ENCODE results near the gene PHLDB2.

The PHLDB2 gene

DNA sequence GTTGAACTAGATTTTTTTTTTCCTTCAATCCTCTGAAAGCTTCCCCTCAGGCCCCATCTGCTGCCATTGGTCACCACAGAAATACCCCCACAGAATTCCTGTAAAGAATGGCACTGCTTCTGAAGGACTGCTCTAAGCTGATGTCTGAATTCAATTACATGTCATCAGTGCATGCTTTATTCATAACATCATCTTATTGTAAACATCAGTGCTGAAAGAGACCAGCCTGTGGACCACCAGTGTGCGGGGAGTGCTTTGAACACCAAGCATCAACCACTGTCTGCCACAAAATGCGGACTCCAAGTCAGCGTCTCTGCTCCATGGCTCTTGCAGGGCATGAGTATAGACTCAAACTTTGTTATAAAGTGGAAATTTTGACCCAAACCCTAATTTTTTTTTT lies 11.6 kb downstream of the PHLDB2 start:
- no peak for TF ChIP-seq TOX (CRISPR knock-in tag; IDR thresholded peaks at IDR 0.05; ENCODE audit: borderline replicate concordance)
- TF ChIP-seq ZNF8 (CRISPR knock-in tag; IDR thresholded peaks at IDR 0.05), result no peak
- no peak for TF ChIP-seq ZFP3 (CRISPR knock-in tag; IDR thresholded peaks at IDR 0.05)
- no peak for TF ChIP-seq ARNTL (CRISPR knock-in tag; IDR thresholded peaks at IDR 0.05; ENCODE audit: borderline replicate concordance, low read depth)
- TF ChIP-seq, protein P1, sequence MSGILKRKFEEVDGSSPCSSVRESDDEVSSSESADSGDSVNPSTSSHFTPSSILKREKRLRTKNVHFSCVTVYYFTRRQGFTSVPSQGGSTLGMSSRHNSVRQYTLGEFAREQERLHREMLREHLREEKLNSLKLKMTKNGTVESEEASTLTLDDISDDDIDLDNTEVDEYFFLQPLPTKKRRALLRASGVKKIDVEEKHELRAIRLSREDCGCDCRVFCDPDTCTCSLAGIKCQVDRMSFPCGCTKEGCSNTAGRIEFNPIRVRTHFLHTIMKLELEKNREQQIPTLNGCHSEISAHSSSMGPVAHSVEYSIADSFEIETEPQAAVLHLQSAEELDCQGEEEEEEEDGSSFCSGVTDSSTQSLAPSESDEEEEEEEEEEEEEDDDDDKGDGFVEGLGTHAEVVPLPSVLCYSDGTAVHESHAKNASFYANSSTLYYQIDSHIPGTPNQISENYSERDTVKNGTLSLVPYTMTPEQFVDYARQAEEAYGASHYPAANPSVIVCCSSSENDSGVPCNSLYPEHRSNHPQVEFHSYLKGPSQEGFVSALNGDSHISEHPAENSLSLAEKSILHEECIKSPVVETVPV (CRISPR knock-in tag; IDR thresholded peaks at IDR 0.05), result no peak
- no peak for TF ChIP-seq ZC3H10 (CRISPR knock-in tag; IDR thresholded peaks at IDR 0.05)
- no peak for TF ChIP-seq SNAI2 (CRISPR knock-in tag; IDR thresholded peaks at IDR 0.05)
- TF ChIP-seq ISL1 (CRISPR knock-in tag; IDR thresholded peaks at IDR 0.05), result peak; percentile 44
- ATAC-seq, result peak; percentile 36

DNA sequence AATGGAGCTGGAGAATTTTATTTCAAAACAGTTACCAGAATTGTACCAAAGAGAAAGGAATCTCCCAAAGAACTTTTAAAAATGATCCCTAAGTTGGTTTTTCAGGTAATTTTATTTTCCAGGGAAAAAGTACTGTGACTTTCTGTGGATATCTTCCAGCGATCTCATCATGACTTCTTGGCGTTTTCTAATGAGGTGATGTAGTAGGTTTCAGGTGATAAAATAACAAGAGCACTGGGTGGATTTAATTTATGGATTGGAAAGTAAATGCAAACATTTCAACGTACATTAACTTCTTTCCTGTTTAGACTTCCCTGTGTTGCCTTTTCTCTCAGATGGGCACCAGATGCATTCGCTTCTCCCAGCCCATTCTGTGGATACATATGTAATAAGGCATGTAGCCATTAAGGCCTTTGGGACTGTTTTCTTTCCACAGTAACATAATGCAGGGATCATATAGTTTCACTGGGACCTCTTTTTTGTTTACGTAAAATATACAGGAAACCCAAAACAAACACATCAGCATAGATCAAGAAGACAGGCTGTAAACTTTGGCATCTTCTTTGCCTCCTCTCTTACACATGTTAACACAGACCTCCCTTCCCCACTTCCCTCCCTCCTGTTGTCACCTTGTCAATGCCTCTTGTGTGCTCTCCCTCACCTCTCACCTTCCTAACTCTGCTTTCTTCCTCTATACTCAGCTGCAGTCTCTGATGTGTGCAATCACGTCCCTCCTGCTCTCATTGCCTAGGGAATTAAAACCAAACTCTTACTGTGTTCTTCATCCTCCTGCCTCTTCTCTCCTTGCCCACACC lies 13.0 kb downstream of the PHLDB2 start:
- no peak for ATAC-seq
- TF ChIP-seq RARB (CRISPR knock-in tag; IDR thresholded peaks at IDR 0.05), result no peak
- no peak for TF ChIP-seq ZFP3 (CRISPR knock-in tag; IDR thresholded peaks at IDR 0.05)
- TF ChIP-seq, protein P2, sequence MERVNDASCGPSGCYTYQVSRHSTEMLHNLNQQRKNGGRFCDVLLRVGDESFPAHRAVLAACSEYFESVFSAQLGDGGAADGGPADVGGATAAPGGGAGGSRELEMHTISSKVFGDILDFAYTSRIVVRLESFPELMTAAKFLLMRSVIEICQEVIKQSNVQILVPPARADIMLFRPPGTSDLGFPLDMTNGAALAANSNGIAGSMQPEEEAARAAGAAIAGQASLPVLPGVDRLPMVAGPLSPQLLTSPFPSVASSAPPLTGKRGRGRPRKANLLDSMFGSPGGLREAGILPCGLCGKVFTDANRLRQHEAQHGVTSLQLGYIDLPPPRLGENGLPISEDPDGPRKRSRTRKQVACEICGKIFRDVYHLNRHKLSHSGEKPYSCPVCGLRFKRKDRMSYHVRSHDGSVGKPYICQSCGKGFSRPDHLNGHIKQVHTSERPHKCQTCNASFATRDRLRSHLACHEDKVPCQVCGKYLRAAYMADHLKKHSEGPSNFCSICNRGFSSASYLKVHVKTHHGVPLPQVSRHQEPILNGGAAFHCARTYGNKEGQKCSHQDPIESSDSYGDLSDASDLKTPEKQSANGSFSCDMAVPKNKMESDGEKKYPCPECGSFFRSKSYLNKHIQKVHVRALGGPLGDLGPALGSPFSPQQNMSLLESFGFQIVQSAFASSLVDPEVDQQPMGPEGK (CRISPR knock-in tag; IDR thresholded peaks at IDR 0.05; ENCODE audit: borderline replicate concordance), result no peak
- TF ChIP-seq, protein P3, sequence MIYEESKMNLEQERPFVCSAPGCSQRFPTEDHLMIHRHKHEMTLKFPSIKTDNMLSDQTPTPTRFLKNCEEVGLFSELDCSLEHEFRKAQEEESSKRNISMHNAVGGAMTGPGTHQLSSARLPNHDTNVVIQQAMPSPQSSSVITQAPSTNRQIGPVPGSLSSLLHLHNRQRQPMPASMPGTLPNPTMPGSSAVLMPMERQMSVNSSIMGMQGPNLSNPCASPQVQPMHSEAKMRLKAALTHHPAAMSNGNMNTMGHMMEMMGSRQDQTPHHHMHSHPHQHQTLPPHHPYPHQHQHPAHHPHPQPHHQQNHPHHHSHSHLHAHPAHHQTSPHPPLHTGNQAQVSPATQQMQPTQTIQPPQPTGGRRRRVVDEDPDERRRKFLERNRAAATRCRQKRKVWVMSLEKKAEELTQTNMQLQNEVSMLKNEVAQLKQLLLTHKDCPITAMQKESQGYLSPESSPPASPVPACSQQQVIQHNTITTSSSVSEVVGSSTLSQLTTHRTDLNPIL (CRISPR knock-in tag; IDR thresholded peaks at IDR 0.05; ENCODE audit: low read depth), result no peak
- no peak for TF ChIP-seq ZFP30 (CRISPR knock-in tag; IDR thresholded peaks at IDR 0.05)
- no peak for TF ChIP-seq ISL1 (CRISPR knock-in tag; IDR thresholded peaks at IDR 0.05)
- no peak for TF ChIP-seq ZNF70 (CRISPR knock-in tag; IDR thresholded peaks at IDR 0.05)
- TF ChIP-seq SNAI2 (CRISPR knock-in tag; IDR thresholded peaks at IDR 0.05), result no peak
- no peak for TF ChIP-seq OSR1 (CRISPR knock-in tag; IDR thresholded peaks at IDR 0.05)
- TF ChIP-seq PPARA (CRISPR knock-in tag; IDR thresholded peaks at IDR 0.05; ENCODE audit: borderline replicate concordance), result no peak
- no peak for TF ChIP-seq ARNTL (CRISPR knock-in tag; IDR thresholded peaks at IDR 0.05; ENCODE audit: borderline replicate concordance, low read depth)
- no peak for TF ChIP-seq BACH2 (CRISPR knock-in tag; IDR thresholded peaks at IDR 0.05; ENCODE audit: borderline replicate concordance)
- TF ChIP-seq ESRRG (CRISPR knock-in tag; IDR thresholded peaks at IDR 0.05), result no peak
- no peak for TF ChIP-seq ZNF565 (CRISPR knock-in tag; conservative IDR thresholded peaks at IDR 0.05; ENCODE audit: low read depth)

DNA sequence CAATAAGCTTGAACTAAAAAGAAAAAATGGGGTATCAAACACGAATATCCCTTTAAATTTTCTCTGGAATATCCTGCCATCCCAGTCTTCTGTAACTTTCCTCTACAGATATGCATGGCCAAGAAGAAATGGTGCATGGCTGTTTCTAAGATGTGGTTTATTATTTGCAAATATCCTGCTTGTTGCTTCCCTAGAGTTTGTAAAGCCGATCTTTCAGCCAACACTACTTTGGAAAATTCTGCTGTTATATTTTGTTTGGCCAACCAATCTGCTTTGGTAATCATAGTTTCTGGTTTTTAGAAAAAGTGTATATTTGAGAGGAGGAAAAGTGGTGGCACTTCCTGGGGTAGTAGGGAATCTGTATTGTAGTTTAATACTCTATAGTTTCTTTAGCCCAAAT lies 13.9 kb downstream of the PHLDB2 start:
- TF ChIP-seq ZFP3 (CRISPR knock-in tag; IDR thresholded peaks at IDR 0.05), result no peak
- no peak for TF ChIP-seq ARNTL (CRISPR knock-in tag; IDR thresholded peaks at IDR 0.05; ENCODE audit: borderline replicate concordance, low read depth)
- no peak for TF ChIP-seq ZC3H10 (CRISPR knock-in tag; IDR thresholded peaks at IDR 0.05)
- TF ChIP-seq TCF4 (CRISPR knock-in tag; IDR thresholded peaks at IDR 0.05; ENCODE audit: borderline replicate concordance), result no peak
- TF ChIP-seq OSR1 (CRISPR knock-in tag; IDR thresholded peaks at IDR 0.05), result no peak
- TF ChIP-seq, protein P1 (CRISPR knock-in tag; IDR thresholded peaks at IDR 0.05), result no peak
- ATAC-seq, result no peak

DNA sequence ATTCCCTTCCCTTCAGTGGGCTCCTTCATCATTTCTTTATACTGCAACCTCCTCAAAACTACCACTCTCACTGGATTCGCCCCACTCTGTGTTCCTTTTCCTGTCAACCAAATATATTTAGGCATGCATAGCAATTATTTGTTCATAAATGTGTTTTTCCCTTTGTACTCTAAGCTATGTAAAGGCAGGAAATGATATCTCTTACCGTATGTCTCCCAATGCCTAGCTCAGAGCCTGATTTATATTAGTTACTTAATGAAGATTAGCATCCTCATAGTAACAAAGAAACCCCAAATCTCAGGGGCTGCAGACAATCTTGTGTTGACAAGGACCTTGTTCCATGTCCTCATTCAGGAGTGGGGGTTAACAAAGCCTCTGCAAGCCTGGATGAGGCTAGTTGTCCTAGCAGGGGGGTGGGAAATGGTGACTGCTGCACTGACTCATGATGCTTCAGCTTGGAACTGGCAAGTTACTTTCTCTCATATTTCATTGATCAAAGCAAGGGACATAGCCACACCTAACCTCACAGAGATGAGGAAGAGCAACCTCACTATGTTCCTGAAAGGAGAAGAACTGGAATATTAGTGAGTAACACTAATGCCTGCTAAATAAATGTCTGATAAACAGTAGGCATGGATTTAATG lies 15.2 kb downstream of the PHLDB2 start:
- TF ChIP-seq CSDC2 (CRISPR knock-in tag; IDR thresholded peaks at IDR 0.05) (no peak), TCF4 (CRISPR knock-in tag; IDR thresholded peaks at IDR 0.05; ENCODE audit: borderline replicate concordance) (no peak), ZFP30 (CRISPR knock-in tag; IDR thresholded peaks at IDR 0.05) (no peak), ESRRG (CRISPR knock-in tag; IDR thresholded peaks at IDR 0.05) (no peak), ZNF70 (CRISPR knock-in tag; IDR thresholded peaks at IDR 0.05) (no peak), BACH2 (CRISPR knock-in tag; IDR thresholded peaks at IDR 0.05; ENCODE audit: borderline replicate concordance) (no peak), SNAI2 (CRISPR knock-in tag; IDR thresholded peaks at IDR 0.05) (no peak), PPARA (CRISPR knock-in tag; IDR thresholded peaks at IDR 0.05; ENCODE audit: borderline replicate concordance) (no peak)
- TF ChIP-seq, protein P3 (CRISPR knock-in tag; IDR thresholded peaks at IDR 0.05; ENCODE audit: low read depth), result no peak
- peak; percentile 74 for ATAC-seq
